Measurements from ENCODE around the gene PPM1H.

GRCh38 chr12:62599854-62600437 lies 335.0 kb downstream of the PPM1H start:
- TF ChIP-seq CTCF (IDR thresholded peaks at IDR 0.05; ENCODE audit: low read depth, low read length, missing input control) (no peak), TAF1 (conservative IDR thresholded peaks at IDR 0.05) (no peak), JUND (IDR thresholded peaks at IDR 0.05) (no peak), MAX (IDR thresholded peaks at IDR 0.05) (no peak), YY1 (IDR thresholded peaks at IDR 0.05) (no peak), GABPA (IDR thresholded peaks at IDR 0.05 in 1 of 2, conservative IDR thresholded peaks at IDR 0.05 in 1 of 2) (no peak)

Measured in liver (tissue), 3 donors.